Loucy (cell line): ENCODE results near the gene GRAMD1C.

Source experiments
- H2AFZ ChIP-seq: fragments of 200-600 bp; sonication (generic); 2 replicates; pipeline ENCODE4 v1.6.0; 2016; ENCODE audit warnings: antibody characterized with exemption, mild to moderate bottlenecking, low read length, moderate library complexity
- H3F3A ChIP-seq: fragments of 200-600 bp; 2 replicates; pipeline ENCODE4 v1.6.0; 2016; ENCODE audit warnings: antibody characterized with exemption, low read depth, mild to moderate bottlenecking
- H3K27me3 ChIP-seq: fragments of 200-600 bp; sonication (generic); 2 replicates; pipeline ENCODE4 v1.6.1; 2014; ENCODE audit warnings: low read length, mild to moderate bottlenecking; ENCODE audit not compliant: insufficient read depth, poor library complexity, severe bottlenecking
- H3K36me3 ChIP-seq: fragments of 200-600 bp; sonication (generic); 2 replicates; pipeline ENCODE4 v1.6.1; 2016; ENCODE audit warnings: low read length; ENCODE audit not compliant: insufficient read depth
- H3K4me1 ChIP-seq: fragments of 200-600 bp; sonication (generic); 2 replicates; pipeline ENCODE4 v1.5.1; 2014; ENCODE audit warnings: low read length, mild to moderate bottlenecking; ENCODE audit not compliant: insufficient read depth, poor library complexity, severe bottlenecking
- H3K4me2 ChIP-seq: fragments of 200-600 bp; sonication (generic); 2 replicates; pipeline ENCODE4 v1.6.0; 2014; ENCODE audit warnings: antibody characterized with exemption, low read length, low read depth, mild to moderate bottlenecking; ENCODE audit not compliant: poor library complexity, severe bottlenecking
- H3K4me3 ChIP-seq: fragments of 200-600 bp; sonication (generic); 2 replicates; pipeline ENCODE4 v1.5.1; 2014; ENCODE audit warnings: low read length, mild to moderate bottlenecking, mixed read lengths; ENCODE audit not compliant: poor library complexity, severe bottlenecking
- H3K79me2 ChIP-seq: fragments of 200-600 bp; sonication (generic); 2 replicates; pipeline ENCODE4 v1.6.1; 2014; ENCODE audit warnings: low read length; ENCODE audit not compliant: insufficient read depth
- H3K9ac ChIP-seq: fragments of 200-600 bp; sonication (generic); 2 replicates; pipeline ENCODE4 v1.6.0; 2014; ENCODE audit warnings: mild to moderate bottlenecking, low read depth, low read length, moderate library complexity; ENCODE audit not compliant: poor library complexity, severe bottlenecking
- H3K9me2 ChIP-seq: fragments of 200-600 bp; sonication (generic); replicated peaks from 2 replicates; pipeline ENCODE4 v1.6.1; 2016; ENCODE audit warnings: low read depth, low read length, mixed read lengths
- H3K9me3 ChIP-seq: fragments of 200-600 bp; sonication (generic); 2 replicates; pipeline ENCODE4 v1.6.1; 2014; ENCODE audit warnings: mild to moderate bottlenecking, antibody characterized with exemption, low read length, low read depth; ENCODE audit not compliant: insufficient read depth
- H4K20me1 ChIP-seq: fragments of 200-600 bp; sonication (generic); 2 replicates; pipeline ENCODE4 v1.6.0; 2014; ENCODE audit warnings: antibody characterized with exemption, low read length, mild to moderate bottlenecking; ENCODE audit not compliant: insufficient read depth, poor library complexity, severe bottlenecking
- CTCF ChIP-seq: fragments of 200-600 bp; sonication (generic); conservative IDR thresholded peaks from 2 replicates; pipeline ENCODE4 v1.5.1; 2014; ENCODE audit warnings: mild to moderate bottlenecking, antibody characterized with exemption, low read length
- EZH2phosphoT487 ChIP-seq: fragments of 200-600 bp; IDR thresholded peaks from 2 replicates; pipeline ENCODE4 v1.6.1; 2018; ENCODE audit warnings: antibody characterized with exemption, mild to moderate bottlenecking, moderate library complexity, borderline replicate concordance

Gene GRAMD1C

DNA sequence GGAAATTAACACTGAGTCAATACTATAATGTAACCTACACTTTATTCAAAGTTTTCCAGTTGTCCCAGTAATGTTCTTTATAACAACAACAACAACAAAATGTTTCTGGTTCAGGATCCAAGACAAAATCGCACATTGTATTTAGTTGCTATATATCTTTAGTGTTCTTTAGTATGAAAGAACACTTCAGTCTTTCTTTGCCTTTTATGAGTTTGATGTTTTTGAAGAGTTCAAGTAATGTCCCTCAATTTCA is 7.6 kb upstream of the GRAMD1C start:
- Histone ChIP-seq H3K27me3 (no peaks in the 10 kb centered on the region), H3F3A (no peaks in the 10 kb centered on the region), H3K9me2 (no peaks in the 10 kb centered on the region), H3K4me3 (no peak overlapping the region), H3K9ac (no peak overlapping the region), H4K20me1 (no peaks in the 10 kb centered on the region), H3K4me1 (peaks cover 11% of the 10 kb centered on the region), H3K79me2 (no peaks in the 10 kb centered on the region), H3K9me3 (no peaks in the 10 kb centered on the region), H3K4me2 (peak overlapping the region; percentile 7), H3K36me3 (no peaks in the 10 kb centered on the region), H2AFZ (no peak overlapping the region)
- TF ChIP-seq CTCF (no peak), EZH2phosphoT487 (no peak)

DNA sequence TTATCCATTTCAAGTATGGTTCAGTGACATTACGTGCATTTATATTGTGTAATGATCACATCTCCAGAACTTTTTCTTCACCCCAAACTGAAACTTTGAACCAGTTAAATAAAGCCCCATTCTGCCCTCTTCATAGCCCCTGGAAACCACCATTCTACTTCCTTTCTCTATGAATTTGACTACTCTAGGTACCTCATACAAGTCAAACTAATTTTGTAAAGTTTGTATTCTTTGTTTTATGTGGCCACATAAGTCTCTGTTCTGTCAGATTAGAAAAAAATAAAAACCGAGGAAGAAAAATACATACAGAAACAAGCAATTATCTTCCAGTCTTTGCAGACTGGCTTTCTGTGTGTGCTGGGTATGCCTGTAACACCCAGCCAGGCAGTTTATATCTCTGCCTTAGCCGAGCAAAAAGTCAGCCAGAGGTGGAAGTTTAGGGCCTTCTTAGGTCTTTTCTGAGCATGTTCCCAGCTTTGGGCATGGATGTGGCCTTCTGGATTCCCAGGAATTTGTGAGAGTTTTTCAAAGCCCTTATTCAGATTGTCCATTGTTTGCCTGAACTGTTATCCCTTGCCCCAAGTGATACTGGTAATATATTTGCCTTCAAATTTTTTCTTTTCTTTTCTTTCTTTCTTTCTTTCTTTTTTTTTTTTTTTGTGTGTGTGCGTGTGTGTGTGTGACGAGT is 6.0 kb upstream of the GRAMD1C start:
- TF ChIP-seq EZH2phosphoT487: no peak
- TF ChIP-seq CTCF: no peak
- Histone ChIP-seq H3K36me3 (no peaks in the 10 kb centered on the region), H3K27me3 (no peaks in the 10 kb centered on the region), H4K20me1 (no peaks in the 10 kb centered on the region), H3K4me2 (no peak overlapping the region), H3K9me3 (no peaks in the 10 kb centered on the region), H2AFZ (0 out of 2 replicates have a peak overlapping the region, but pooled peaks have one; percentile 17), H3F3A (no peaks in the 10 kb centered on the region), H3K4me1 (peaks cover 11% of the 10 kb centered on the region), H3K9ac (no peak overlapping the region), H3K4me3 (no peak overlapping the region), H3K9me2 (no peaks in the 10 kb centered on the region), H3K79me2 (no peaks in the 10 kb centered on the region)

DNA sequence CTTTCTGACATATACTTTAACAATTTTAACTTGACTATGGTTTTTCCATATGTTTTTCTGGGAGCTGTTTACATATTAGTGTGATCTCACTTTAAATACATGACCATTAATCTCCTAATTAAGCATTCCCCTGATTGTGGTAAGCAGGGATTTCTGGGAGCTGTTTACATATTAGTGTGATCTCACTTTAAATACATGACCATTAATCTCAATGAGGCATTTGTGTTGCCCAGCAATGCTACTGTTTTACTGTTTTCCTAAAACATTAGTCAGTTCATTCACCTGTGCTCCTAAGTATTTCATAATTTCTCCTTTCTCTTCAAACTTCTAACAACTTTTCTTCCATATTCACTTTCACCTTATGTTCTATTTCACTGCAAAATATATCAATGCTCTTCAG is 3.6 kb upstream of the GRAMD1C start:
- Histone ChIP-seq H3K9me2 (no peaks in the 10 kb centered on the region), H3K27me3 (no peaks in the 10 kb centered on the region), H3K36me3 (no peaks in the 10 kb centered on the region), H3K9ac (no peak overlapping the region), H3K4me2 (no peak overlapping the region), H4K20me1 (no peaks in the 10 kb centered on the region), H3K4me3 (no peak overlapping the region), H3K79me2 (no peaks in the 10 kb centered on the region), H3K9me3 (no peaks in the 10 kb centered on the region), H3K4me1 (peaks cover 14% of the 10 kb centered on the region), H3F3A (no peaks in the 10 kb centered on the region), H2AFZ (peak overlapping the region; percentile 27; the same call in 1 of the 2 replicates)
- TF ChIP-seq EZH2phosphoT487: no peak
- no peak for TF ChIP-seq CTCF
